Astrocyte (in vitro differentiated cells and primary cell): Measurements from ENCODE around the gene GLUL.

Source experiments
- EZH2 ChIP-seq: IDR thresholded peaks from 2 replicates; pipeline ENCODE4 v1.6.1; 2012; ENCODE audit warnings: mild to moderate bottlenecking, low read length, inconsistent platforms; ENCODE audit not compliant: insufficient read depth
- TF ChIP-seq, protein P1 (sequence below): IDR thresholded peaks from 2 replicates; pipeline ENCODE4 v1.5.1; 2011; ENCODE audit warnings: low read depth, mild to moderate bottlenecking, inconsistent platforms, low read length, moderate library complexity; ENCODE audit not compliant: insufficient read depth

DNA sequence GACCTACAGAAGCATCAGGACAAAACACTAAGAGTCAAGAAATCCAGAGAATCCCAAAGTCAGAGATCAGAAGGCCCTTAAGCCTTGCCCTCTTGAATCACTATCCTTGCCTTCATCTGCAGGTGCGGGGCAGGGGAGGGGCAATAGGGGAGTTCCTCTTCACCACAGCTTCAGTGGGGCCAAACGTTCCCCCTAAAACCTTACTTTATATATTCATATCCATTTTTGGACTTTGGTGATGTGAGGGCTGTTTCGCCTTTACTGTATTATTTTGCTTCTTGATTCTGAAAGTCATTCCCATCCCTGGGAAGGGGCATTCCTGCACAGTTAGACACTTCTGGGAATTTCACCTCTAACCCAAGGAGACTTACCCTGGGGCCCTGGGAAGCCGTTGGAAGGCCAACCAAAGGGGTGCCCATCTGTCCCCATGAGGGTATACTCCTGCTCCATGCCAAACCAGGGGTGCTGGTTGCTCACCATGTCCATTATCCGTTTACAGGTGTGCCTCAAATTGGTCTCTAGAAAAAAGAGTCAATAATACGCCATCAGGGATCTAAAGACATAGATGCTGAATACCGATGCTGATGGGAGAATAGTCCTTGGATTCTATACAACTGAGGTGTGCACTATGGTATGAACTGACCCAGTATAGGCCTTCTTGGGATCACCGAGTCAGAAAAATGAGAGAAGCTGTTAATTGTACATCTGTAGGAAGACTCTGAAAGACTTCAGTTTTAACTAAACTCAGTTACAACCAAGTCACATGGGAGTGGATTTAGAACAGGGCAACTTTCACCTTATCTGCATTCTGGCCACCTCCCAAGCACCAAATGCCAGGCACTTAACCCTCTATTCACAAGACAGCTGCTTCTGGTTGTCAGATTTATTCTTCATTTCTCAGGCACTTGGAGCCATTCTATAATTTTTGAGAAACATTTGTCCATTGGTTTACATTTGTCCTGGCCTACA, 5.4 kb downstream of the GLUL start:
- TF ChIP-seq, protein P1, sequence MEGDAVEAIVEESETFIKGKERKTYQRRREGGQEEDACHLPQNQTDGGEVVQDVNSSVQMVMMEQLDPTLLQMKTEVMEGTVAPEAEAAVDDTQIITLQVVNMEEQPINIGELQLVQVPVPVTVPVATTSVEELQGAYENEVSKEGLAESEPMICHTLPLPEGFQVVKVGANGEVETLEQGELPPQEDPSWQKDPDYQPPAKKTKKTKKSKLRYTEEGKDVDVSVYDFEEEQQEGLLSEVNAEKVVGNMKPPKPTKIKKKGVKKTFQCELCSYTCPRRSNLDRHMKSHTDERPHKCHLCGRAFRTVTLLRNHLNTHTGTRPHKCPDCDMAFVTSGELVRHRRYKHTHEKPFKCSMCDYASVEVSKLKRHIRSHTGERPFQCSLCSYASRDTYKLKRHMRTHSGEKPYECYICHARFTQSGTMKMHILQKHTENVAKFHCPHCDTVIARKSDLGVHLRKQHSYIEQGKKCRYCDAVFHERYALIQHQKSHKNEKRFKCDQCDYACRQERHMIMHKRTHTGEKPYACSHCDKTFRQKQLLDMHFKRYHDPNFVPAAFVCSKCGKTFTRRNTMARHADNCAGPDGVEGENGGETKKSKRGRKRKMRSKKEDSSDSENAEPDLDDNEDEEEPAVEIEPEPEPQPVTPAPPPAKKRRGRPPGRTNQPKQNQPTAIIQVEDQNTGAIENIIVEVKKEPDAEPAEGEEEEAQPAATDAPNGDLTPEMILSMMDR: no peak
- TF ChIP-seq EZH2: no peak
